AG09309 (cell line): ENCODE measurements around the gene CACNG4.
"Not testable (repeated sequence)": the region's sequence is repeated elsewhere in the genome, so short reads cannot be mapped to it uniquely, and the experiment has no call there.

ENCODE experiments used
- DNase-seq: peaks from one replicate; pipeline ENCODE4 v3.0.0-alpha.2; 2010; ENCODE audit warnings: low read depth
- H3K4me3 ChIP-seq: 2 replicates; pipeline ENCODE4 v1.5.1; 2011; ENCODE audit warnings: mild to moderate bottlenecking, low read depth, low read length, moderate library complexity; ENCODE audit not compliant: control insufficient read depth
- TF ChIP-seq, protein P1 (sequence below): IDR thresholded peaks from 2 replicates; pipeline ENCODE4 v1.5.1; 2011; ENCODE audit warnings: mild to moderate bottlenecking, low read depth, low read length, inconsistent platforms; ENCODE audit not compliant: insufficient read depth, control insufficient read depth; ENCODE audit errors: missing control alignments

CACNG4 gene

GRCh38 chr17:66971264-66971663, 6.8 kb downstream of the CACNG4 start:
- no peak overlapping the region for H3K4me3 ChIP-seq
- TF ChIP-seq, protein P1, sequence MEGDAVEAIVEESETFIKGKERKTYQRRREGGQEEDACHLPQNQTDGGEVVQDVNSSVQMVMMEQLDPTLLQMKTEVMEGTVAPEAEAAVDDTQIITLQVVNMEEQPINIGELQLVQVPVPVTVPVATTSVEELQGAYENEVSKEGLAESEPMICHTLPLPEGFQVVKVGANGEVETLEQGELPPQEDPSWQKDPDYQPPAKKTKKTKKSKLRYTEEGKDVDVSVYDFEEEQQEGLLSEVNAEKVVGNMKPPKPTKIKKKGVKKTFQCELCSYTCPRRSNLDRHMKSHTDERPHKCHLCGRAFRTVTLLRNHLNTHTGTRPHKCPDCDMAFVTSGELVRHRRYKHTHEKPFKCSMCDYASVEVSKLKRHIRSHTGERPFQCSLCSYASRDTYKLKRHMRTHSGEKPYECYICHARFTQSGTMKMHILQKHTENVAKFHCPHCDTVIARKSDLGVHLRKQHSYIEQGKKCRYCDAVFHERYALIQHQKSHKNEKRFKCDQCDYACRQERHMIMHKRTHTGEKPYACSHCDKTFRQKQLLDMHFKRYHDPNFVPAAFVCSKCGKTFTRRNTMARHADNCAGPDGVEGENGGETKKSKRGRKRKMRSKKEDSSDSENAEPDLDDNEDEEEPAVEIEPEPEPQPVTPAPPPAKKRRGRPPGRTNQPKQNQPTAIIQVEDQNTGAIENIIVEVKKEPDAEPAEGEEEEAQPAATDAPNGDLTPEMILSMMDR, result no peak
- no peak for DNase-seq

DNA sequence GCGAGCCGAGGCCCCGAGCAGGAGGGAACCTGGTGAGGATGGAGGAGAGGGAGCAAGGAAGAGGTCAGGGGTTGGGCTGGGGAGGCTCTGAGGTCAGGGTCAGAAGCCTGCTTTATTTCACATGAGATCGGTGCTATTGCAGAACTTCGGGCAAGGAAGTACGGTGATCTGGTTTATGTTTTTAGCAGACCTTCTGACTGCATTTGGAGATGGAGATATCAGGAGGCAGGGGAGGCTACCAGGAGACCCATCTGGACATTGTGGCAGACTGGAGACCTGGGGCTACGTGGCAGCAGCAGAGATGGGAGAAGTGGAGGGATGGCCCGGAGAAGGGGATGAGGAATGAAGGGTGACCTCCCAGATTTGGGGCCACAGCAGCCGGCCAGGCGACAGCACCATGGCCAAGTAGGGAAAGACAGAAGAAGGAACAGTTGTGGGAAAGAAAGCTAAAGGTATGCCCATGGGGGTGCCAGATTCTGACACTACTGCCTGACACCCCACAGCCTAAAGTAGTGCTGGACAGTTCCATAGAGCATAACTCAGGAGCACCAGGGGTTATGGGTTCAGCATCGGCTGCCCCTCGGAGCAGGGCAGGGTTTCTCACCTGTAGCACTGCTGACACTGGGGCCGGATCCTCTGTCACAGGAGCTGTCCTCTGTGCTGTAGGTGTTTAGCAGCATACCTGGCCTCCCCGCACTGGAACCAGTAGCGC, 7.4 kb downstream of the CACNG4 start:
- no peak for DNase-seq
- TF ChIP-seq, protein P1, result no peak
- H3K4me3 ChIP-seq, result no peak overlapping the region

GRCh38 chr17:66972442-66972830, 7.9 kb downstream of the CACNG4 start:
- not testable (repeated sequence) for DNase-seq, H3K4me3 ChIP-seq

- no peak overlapping the region for H3K4me3 ChIP-seq
- DNase-seq, result no peak
- TF ChIP-seq, protein P1, result no peak
Measured at GRCh38 chr17:66975188-66975587, 10.7 kb downstream of the CACNG4 start.

DNA sequence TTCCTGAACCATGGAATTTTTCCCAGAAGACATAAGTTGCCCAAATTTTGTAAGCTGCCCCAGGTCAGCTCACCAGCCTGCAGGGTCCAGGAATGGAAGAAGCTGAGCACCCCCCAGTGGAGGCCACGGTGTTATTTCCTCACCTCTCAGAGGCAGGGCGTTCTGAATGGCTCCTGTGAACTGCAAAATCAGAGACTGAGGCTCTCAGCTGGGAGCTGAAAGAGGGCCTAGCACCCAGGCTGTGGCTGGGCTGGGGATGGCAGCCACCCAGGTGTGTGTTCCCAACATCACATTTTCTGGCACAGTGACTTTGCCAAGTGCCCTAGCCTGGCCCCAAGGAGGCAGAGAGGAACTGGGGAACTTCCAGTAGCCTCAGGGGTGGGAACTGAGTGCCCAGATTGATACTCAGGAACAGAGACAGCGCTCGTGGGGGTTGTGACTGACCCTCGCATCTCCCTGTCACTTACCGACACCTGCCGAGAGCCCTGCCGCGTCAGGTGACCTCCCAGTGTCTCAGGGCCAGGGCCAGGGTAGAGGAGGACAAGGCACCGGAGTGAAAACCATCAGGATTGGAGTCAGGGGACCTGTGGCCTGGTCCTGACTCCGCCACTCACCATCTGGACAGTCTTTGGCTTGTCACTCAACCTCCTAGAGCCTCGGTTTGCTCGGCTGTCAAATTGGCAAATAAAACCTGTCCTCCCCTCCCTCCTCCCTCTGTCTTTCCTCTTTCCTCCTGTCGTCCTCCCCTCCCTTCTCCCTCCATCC, 11.3 kb downstream of the CACNG4 start:
- TF ChIP-seq, protein P1, result no peak
- no peak overlapping the region for H3K4me3 ChIP-seq
- no peak for DNase-seq

- no peak for DNase-seq
- no peak overlapping the region for H3K4me3 ChIP-seq
Measured at GRCh38 chr17:66976379-66976663, 11.8 kb downstream of the CACNG4 start.

DNA sequence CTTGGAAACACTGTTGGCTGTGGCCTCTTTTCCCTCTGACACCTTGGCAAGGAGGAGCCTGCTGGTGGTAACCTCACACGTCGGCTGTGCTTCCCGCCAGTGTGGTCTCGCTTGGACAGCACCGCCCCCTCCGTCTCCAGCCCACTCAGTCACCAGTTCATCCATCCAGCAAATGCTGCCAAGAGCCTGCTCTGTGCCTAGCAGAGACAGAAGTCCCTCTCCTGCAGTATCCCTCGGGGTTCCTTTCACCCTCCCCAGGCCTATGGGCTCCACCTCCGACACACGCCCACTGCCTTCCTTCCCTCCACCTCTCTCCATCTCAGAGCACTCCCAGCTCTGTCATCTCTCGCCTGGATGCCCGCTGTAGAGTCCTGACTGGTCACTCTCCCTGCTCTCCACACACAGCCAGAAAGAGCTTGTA, 12.3 kb downstream of the CACNG4 start:
- no peak for DNase-seq
- no peak overlapping the region for H3K4me3 ChIP-seq
- TF ChIP-seq, protein P1, result no peak

More at GRCh38 chr17:66976379-66976663, 11.8 kb downstream of the CACNG4 start:
- TF ChIP-seq, protein P1, result no peak
